Pulmonary artery endothelial cell (primary cell): ENCODE data around the gene TTC6. TPM values are rescaled to one million over a fixed set of nuclear protein-coding genes. Genes with fewer than 3 reads are reported as not detected.

Experiments used
- DNase-seq: peaks from one replicate; pipeline ENCODE4 v3.0.0-alpha.2; 2011; ENCODE audit warnings: low read depth, low spot score
- total RNA-seq: library from RNA; depleted of rRNA; stranded (reverse); fragments of >200 nt; gene quantifications from 2 replicates; pipeline ENCODE4 v1.2.3, GENCODE V29; 2014

TTC6 gene
- total RNA-seq, 1 donor from 2014 or later = under 0.01 TPM

- no peak for DNase-seq
Observed at GRCh38 chr14:37585971-37586796, 9.2 kb upstream of the TTC6 start.

- no peak for DNase-seq
Observed at GRCh38 chr14:37586797-37587130, 8.7 kb upstream of the TTC6 start.

- DNase-seq = no peak
Observed at GRCh38 chr14:37587131-37587803, 8.2 kb upstream of the TTC6 start.

- DNase-seq = no peak
Observed at GRCh38 chr14:37587881-37588666, 7.4 kb upstream of the TTC6 start.

- no peak for DNase-seq
Observed at GRCh38 chr14:37588667-37588955, 6.8 kb upstream of the TTC6 start.

GRCh38 chr14:37588956-37589714 is 6.3 kb upstream of the TTC6 start:
- no peak for DNase-seq

- DNase-seq = no peak
Observed at GRCh38 chr14:37589715-37590427, 5.6 kb upstream of the TTC6 start.

- no peak for DNase-seq
Observed at GRCh38 chr14:37590428-37591139, 4.8 kb upstream of the TTC6 start.

- DNase-seq = no peak
Observed at GRCh38 chr14:37591311-37591940, 4.0 kb upstream of the TTC6 start.

- no peak for DNase-seq
Observed at GRCh38 chr14:37591941-37592481, 3.4 kb upstream of the TTC6 start.

GRCh38 chr14:37592482-37593408 is 2.7 kb upstream of the TTC6 start:
- no peak for DNase-seq

- DNase-seq = no peak
Observed at GRCh38 chr14:37593511-37594237, 1.8 kb upstream of the TTC6 start.

- peak; percentile 36 for DNase-seq
Observed at GRCh38 chr14:37594238-37594970, 1.0 kb upstream of the TTC6 start.

GRCh38 chr14:37595809-37596621 is 586 bp downstream of the TTC6 start:
- no peak for DNase-seq

GRCh38 chr14:37596790-37597472 is 1.5 kb downstream of the TTC6 start:
- no peak for DNase-seq

GRCh38 chr14:37597538-37597913 is 2.1 kb downstream of the TTC6 start:
- DNase-seq = no peak
